Measurements from ENCODE around the gene JAK2.

- TF ChIP-seq, protein P1, sequence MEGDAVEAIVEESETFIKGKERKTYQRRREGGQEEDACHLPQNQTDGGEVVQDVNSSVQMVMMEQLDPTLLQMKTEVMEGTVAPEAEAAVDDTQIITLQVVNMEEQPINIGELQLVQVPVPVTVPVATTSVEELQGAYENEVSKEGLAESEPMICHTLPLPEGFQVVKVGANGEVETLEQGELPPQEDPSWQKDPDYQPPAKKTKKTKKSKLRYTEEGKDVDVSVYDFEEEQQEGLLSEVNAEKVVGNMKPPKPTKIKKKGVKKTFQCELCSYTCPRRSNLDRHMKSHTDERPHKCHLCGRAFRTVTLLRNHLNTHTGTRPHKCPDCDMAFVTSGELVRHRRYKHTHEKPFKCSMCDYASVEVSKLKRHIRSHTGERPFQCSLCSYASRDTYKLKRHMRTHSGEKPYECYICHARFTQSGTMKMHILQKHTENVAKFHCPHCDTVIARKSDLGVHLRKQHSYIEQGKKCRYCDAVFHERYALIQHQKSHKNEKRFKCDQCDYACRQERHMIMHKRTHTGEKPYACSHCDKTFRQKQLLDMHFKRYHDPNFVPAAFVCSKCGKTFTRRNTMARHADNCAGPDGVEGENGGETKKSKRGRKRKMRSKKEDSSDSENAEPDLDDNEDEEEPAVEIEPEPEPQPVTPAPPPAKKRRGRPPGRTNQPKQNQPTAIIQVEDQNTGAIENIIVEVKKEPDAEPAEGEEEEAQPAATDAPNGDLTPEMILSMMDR (IDR thresholded peaks at IDR 0.05), result no peak
- no peak for TF ChIP-seq POLR2A (IDR thresholded peaks at IDR 0.05)
These were observed 159.1 kb downstream of the JAK2 start for GRCh38 chr9:5144217-5144616.
